Breast epithelium (tissue), 4 donors: ENCODE results near the gene CHSY1. TPM values are rescaled to one million over a fixed set of nuclear protein-coding genes. Genes with fewer than 3 reads are reported as not detected.

ENCODE experiments used
- DNase-seq, 2 donors: peaks; one replicate each; pipeline ENCODE4 v3.0.0-alpha.2; 2019; ENCODE audit warnings: low spot score in 2 of 2
- H3K27ac ChIP-seq, 2 donors: fragments of 200-600 bp; sonication (generic) in 1 of 2; one replicate each; pipeline ENCODE4 v1.5.1; 2016 to 2019; ENCODE audit warnings: mild to moderate bottlenecking in 1 of 2
- H3K27me3 ChIP-seq, 2 donors: fragments of 200-600 bp; sonication (generic) in 1 of 2; one replicate each; pipeline versions ENCODE4 v1.5.1 to v1.6.0; 2017 to 2019; ENCODE audit warnings: control low read depth in 1 of 2, mild to moderate bottlenecking in 1 of 2
- H3K36me3 ChIP-seq: fragments of 200-600 bp; one replicate; pipeline ENCODE4 v1.5.1; 2019
- H3K4me1 ChIP-seq, 2 donors: fragments of 200-600 bp; sonication (generic); one replicate each; pipeline ENCODE4 v1.5.1; 2016 to 2019; ENCODE audit warnings: control low read depth in 1 of 2
- H3K4me3 ChIP-seq, 3 donors: fragments of 200-600 bp; sonication (generic); 1 replicate in 2 of 3; 2 replicates in 1 of 3; pipeline ENCODE4 v1.5.1; 2016 to 2019; ENCODE audit warnings: mild to moderate bottlenecking in 3 of 3, moderate library complexity in 2 of 3
- H3K9me3 ChIP-seq, 2 donors: fragments of 200-600 bp; sonication (generic) in 1 of 2; one replicate each; pipeline ENCODE4 v1.5.1; 2016 to 2019; ENCODE audit warnings: control low read depth in 1 of 2
- POLR2A ChIP-seq: fragments of 450-650 bp; IDR thresholded peaks from one replicate; pipeline ENCODE4 v1.6.1; 2016; ENCODE audit warnings: antibody characterized with exemption, mild to moderate bottlenecking, moderate library complexity
- POLR2AphosphoS5 ChIP-seq, 3 donors: sonication (generic); formaldehyde crosslinking; IDR thresholded peaks; one replicate each; pipeline ENCODE4 v1.6.1; 2017; ENCODE audit warnings: antibody characterized with exemption in 3 of 3
- intact Hi-C: fragments of 100-400 bp; cut with DNase I; formaldehyde crosslinking; loops from one replicate; pipeline ENCODE4 v1.15.1; 2023; ENCODE audit warnings: low total_unique reads
- total RNA-seq, 3 donors: library from RNA; depleted of rRNA; stranded (reverse); fragments of >200 nt; gene quantifications; one replicate each; pipeline ENCODE4 v1.1.0, GENCODE V29; 2016
- TF ChIP-seq, protein P1 (sequence below), 3 donors: fragments of 450-650 bp; IDR thresholded peaks; one replicate each; pipeline ENCODE4 v1.5.1; 2016 to 2017; ENCODE audit warnings: antibody characterized with exemption in 3 of 3, mild to moderate bottlenecking in 3 of 3, moderate library complexity in 3 of 3

The CHSY1 gene
- total RNA-seq, 3 donors from 2014 or later, result 22.6 to 36.7 (median 33.4) TPM

DNA sequence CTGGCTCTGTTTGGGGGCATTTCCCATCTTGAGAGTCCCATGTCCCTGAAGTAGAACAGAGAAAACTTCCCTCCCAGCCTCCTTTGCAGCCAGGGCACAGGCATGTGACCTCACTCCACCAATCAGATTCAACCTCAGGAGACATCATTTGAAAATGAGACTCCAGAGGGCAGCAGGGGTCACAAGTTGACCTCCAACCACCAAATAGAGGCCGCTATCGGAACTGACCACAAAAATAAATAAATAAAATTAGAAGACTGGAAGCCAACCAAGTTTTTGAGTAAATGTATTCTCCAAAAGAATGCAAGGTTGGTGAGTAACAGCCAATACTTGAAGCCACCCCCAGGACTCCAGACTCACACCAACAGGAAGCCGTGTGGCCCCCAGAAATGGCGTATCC lies 106.5 kb downstream of the CHSY1 start:
- TF ChIP-seq, protein P1, sequence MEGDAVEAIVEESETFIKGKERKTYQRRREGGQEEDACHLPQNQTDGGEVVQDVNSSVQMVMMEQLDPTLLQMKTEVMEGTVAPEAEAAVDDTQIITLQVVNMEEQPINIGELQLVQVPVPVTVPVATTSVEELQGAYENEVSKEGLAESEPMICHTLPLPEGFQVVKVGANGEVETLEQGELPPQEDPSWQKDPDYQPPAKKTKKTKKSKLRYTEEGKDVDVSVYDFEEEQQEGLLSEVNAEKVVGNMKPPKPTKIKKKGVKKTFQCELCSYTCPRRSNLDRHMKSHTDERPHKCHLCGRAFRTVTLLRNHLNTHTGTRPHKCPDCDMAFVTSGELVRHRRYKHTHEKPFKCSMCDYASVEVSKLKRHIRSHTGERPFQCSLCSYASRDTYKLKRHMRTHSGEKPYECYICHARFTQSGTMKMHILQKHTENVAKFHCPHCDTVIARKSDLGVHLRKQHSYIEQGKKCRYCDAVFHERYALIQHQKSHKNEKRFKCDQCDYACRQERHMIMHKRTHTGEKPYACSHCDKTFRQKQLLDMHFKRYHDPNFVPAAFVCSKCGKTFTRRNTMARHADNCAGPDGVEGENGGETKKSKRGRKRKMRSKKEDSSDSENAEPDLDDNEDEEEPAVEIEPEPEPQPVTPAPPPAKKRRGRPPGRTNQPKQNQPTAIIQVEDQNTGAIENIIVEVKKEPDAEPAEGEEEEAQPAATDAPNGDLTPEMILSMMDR (IDR thresholded peaks at IDR 0.05), result no peak
- TF ChIP-seq POLR2AphosphoS5 (IDR thresholded peaks at IDR 0.05), result no peak
- TF ChIP-seq POLR2A, result no peak
- no peaks in the 10 kb centered on the region for H3K9me3 ChIP-seq
- DNase-seq, result peak in 1 of 2 donors; percentile 27
- H3K36me3 ChIP-seq, result no peaks in the 10 kb centered on the region
- H3K27me3 ChIP-seq, result no peaks in the 10 kb centered on the region
- intact Hi-C loops, result loop anchor here (5.0 kb wide), 1 partner anchor 1743 kb away; no protein-coding TSS in a partner anchor
- no peak overlapping the region for H3K27ac ChIP-seq
- no peak overlapping the region for H3K4me3 ChIP-seq
- H3K4me1 ChIP-seq, result no peaks in the 10 kb centered on the region

DNA sequence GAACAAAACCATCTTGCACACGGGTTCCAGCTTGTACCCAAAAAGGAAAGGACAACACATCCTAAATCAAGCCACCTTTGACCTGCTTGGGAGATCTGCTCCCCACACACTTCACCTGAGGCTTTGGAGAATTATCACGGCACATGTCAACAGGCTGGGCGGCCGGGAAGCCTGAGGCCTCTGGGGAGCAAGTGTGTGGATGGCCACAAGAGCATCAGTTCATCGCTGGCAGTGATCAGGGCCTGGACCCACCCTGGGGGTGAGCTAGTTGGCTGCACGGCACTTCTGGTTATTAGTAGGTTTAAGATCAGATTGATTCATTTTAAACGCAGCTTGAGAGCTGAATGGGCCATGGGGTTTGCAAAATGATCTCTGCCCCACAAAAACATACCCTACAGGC lies 108.5 kb downstream of the CHSY1 start:
- Histone ChIP-seq H3K27me3 (no peaks in the 10 kb centered on the region), H3K36me3 (no peaks in the 10 kb centered on the region), H3K27ac (no peak overlapping the region), H3K4me3 (no peak overlapping the region), H3K9me3 (no peaks in the 10 kb centered on the region), H3K4me1 (no peaks in the 10 kb centered on the region)
- intact Hi-C loops, result no loop called here
- DNase-seq, result peak in 1 of 2 donors; percentile 33
- TF ChIP-seq, protein P1 (IDR thresholded peaks at IDR 0.05), result no peak
- no peak for TF ChIP-seq POLR2A

DNA sequence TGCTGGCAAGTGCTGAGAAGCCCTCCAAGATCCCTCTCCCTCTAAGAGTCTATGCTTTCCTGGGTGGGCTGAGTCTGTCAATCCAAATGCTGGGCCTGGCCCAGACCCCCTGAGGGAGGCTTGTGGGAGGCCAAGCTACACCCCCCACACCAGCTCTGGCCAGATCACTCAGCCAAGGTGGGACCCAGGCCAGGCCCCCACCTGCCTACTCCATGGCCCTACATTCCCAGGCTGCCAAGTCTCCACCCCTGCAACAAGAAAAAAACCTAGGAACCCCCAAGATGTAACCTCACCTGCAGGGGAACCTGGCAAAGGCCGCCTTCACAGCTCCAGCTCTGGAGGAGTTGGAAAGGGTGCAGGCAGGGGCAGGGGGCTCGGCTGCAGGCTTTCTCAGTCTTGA lies 109.1 kb downstream of the CHSY1 start:
- H3K27ac ChIP-seq, result no peak overlapping the region
- intact Hi-C loops, result no loop called here
- DNase-seq, result peak in 1 of 2 donors; percentile 48

DNA sequence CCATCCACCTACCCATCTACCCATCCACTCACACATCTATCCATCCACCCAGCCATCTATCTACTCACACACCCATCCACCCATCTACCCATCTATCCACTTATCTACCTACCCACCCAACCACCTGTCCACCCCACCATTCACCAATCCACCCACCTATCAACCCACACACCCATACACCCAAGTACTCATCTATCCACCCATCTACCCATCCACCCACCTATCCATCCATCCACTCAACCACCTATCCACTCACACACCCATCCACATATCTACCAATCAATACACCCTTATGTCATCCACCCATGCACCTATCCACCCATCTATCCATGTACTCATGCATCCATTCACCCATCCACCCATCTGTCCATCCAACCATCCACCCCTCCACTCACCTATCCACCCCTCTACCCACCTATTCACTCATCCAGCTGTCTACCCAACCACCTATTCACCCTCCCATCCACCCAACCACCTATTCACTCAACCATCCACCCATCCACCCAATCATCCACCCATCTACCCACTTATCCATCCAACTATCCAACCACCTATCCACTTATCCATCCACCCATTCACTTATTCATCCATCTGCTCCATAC lies 109.8 kb downstream of the CHSY1 start:
- H3K4me1 ChIP-seq, result no peaks in the 10 kb centered on the region
- no peaks in the 10 kb centered on the region for H3K9me3 ChIP-seq
- DNase-seq, result no peak
- TF ChIP-seq POLR2A (no peak), POLR2AphosphoS5 (IDR thresholded peaks at IDR 0.05) (no peak)
- TF ChIP-seq, protein P1 (IDR thresholded peaks at IDR 0.05), result no peak
- no peaks in the 10 kb centered on the region for H3K36me3 ChIP-seq
- H3K27me3 ChIP-seq, result no peaks in the 10 kb centered on the region
- H3K4me3 ChIP-seq, result no peak overlapping the region
- no peak overlapping the region for H3K27ac ChIP-seq
- intact Hi-C loops, result no loop called here

More for the DNA sequence above, 109.1 kb downstream of the CHSY1 start:
- Histone ChIP-seq H3K27me3 (no peaks in the 10 kb centered on the region), H3K4me1 (no peaks in the 10 kb centered on the region), H3K36me3 (no peaks in the 10 kb centered on the region), H3K4me3 (no peak overlapping the region), H3K9me3 (no peaks in the 10 kb centered on the region)
- TF ChIP-seq POLR2AphosphoS5 (IDR thresholded peaks at IDR 0.05) (no peak), POLR2A (no peak)
- TF ChIP-seq, protein P1 (IDR thresholded peaks at IDR 0.05), result no peak

DNA sequence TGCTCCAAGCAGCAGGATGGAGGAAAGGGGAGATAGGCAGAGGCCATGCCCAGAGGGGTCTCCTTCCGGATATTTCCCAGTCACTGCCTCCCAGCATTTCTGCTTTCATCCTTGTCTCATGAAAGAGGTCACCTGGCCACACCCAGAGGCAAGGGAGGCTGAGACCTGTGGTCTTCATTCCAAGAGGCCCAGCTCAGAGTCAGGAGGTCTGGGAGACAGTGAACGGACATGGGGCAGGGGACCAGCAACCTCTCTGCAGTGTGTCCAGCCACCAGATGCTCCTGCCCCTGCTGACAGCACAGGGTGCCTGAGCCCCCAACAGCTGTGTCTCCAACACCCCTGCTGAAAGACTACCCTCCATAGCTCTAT lies 111.2 kb downstream of the CHSY1 start:
- Histone ChIP-seq H3K27ac (no peak overlapping the region), H3K9me3 (no peaks in the 10 kb centered on the region), H3K4me3 (no peak overlapping the region), H3K4me1 (no peaks in the 10 kb centered on the region), H3K36me3 (no peaks in the 10 kb centered on the region), H3K27me3 (no peaks in the 10 kb centered on the region)
- intact Hi-C loops, result no loop called here
- DNase-seq, result no peak
- TF ChIP-seq, protein P1 (IDR thresholded peaks at IDR 0.05), result no peak
